ENCODE measurements around the gene PSME1. TPM values are rescaled to one million over a fixed set of nuclear protein-coding genes. Genes with fewer than 3 reads are reported as not detected.

PSME1 gene
- polyA plus RNA-seq, 1 donor (not counting 4 experiments of a cell fraction or from before 2014, with no cell fraction given): 75.1 TPM

GRCh38 chr14:24127673-24128072 is 8.3 kb upstream of the PSME1 start:
- Histone ChIP-seq H3K4me3 (ENCODE audit: control insufficient read depth in 2 of 3, extremely low read depth in 1 of 3, insufficient read depth in 2 of 3, low read depth in 1 of 3, low read length in 3 of 3) (no peak overlapping the region), H3K27me3 (ENCODE audit: control insufficient read depth, extremely low read depth, insufficient read depth, low read length) (no peaks in the 10 kb centered on the region), H3K79me2 (ENCODE audit: control insufficient read depth, insufficient read depth, low read length) (no peaks in the 10 kb centered on the region), H4K20me1 (ENCODE audit: control insufficient read depth, extremely low read depth, insufficient read depth, low read length) (no peaks in the 10 kb centered on the region), H3K9me1 (ENCODE audit: control insufficient read depth, extremely low read depth, insufficient read depth, low read length) (no peaks in the 10 kb centered on the region), H3K4me2 (ENCODE audit: control insufficient read depth, extremely low read depth, insufficient read depth, low read depth, low read length) (no peak overlapping the region), H3K36me3 (ENCODE audit: control insufficient read depth in 2 of 2, extremely low read depth in 1 of 2, insufficient read depth in 2 of 2, low read length in 2 of 2) (peaks cover 0 to 2% of the 10 kb centered on the region in 2 experiments), H3K9me3 (ENCODE audit: control insufficient read depth, low read depth, low read length) (no peaks in the 10 kb centered on the region), H3K27ac (ENCODE audit: control insufficient read depth, insufficient read depth, low read length) (no peak overlapping the region), H2AFZ (ENCODE audit: control insufficient read depth, low read length) (no peak overlapping the region), H3K4me1 (ENCODE audit: control insufficient read depth, extremely low read depth, insufficient read depth, low read length) (peaks cover 7% of the 10 kb centered on the region), H3K9ac (ENCODE audit: control insufficient read depth, extremely low read depth, insufficient read depth, low read length) (no peak overlapping the region)
- FAIRE-seq (no peak), DNase-seq (ENCODE audit: low read depth, low spot score) (no peak)
- no peak for TF ChIP-seq EZH2 (IDR thresholded peaks at IDR 0.05; ENCODE audit: low read length)
- TF ChIP-seq CTCF (optimal IDR thresholded peaks at IDR 0.05 in 1 of 3, IDR thresholded peaks at IDR 0.05 in 1 of 3, conservative IDR thresholded peaks at IDR 0.05 in 1 of 3; ENCODE audit: extremely low read depth in 1 of 3, insufficient read depth in 2 of 3, low read length in 3 of 3): no peak
- dilution Hi-C loops (cut with MboI; ENCODE audit: extremely low pct_ligation_motif_present, low sequenced_read_pairs): no loop called here

GRCh38 chr14:24129410-24129998 is 6.5 kb upstream of the PSME1 start:
- Histone ChIP-seq H3K36me3 (ENCODE audit: control insufficient read depth in 2 of 2, extremely low read depth in 1 of 2, insufficient read depth in 2 of 2, low read length in 2 of 2) (no peaks in the 10 kb centered on the region), H3K9me1 (ENCODE audit: control insufficient read depth, extremely low read depth, insufficient read depth, low read length) (no peaks in the 10 kb centered on the region), H3K4me2 (ENCODE audit: control insufficient read depth, extremely low read depth, insufficient read depth, low read depth, low read length) (no peak overlapping the region), H4K20me1 (ENCODE audit: control insufficient read depth, extremely low read depth, insufficient read depth, low read length) (no peaks in the 10 kb centered on the region), H3K79me2 (ENCODE audit: control insufficient read depth, insufficient read depth, low read length) (no peaks in the 10 kb centered on the region), H3K4me1 (ENCODE audit: control insufficient read depth, extremely low read depth, insufficient read depth, low read length) (peaks cover 8% of the 10 kb centered on the region), H3K27ac (ENCODE audit: control insufficient read depth, insufficient read depth, low read length) (no peak overlapping the region), H2AFZ (ENCODE audit: control insufficient read depth, low read length) (no peak overlapping the region), H3K4me3 (ENCODE audit: control insufficient read depth in 2 of 3, extremely low read depth in 1 of 3, insufficient read depth in 2 of 3, low read depth in 1 of 3, low read length in 3 of 3) (no peak overlapping the region), H3K9me3 (ENCODE audit: control insufficient read depth, low read depth, low read length) (no peaks in the 10 kb centered on the region), H3K9ac (ENCODE audit: control insufficient read depth, extremely low read depth, insufficient read depth, low read length) (no peak overlapping the region), H3K27me3 (ENCODE audit: control insufficient read depth, extremely low read depth, insufficient read depth, low read length) (no peaks in the 10 kb centered on the region)
- DNase-seq (ENCODE audit: low read depth, low spot score) (no peak), FAIRE-seq (no peak)
- TF ChIP-seq EZH2 (IDR thresholded peaks at IDR 0.05; ENCODE audit: low read length): no peak
- TF ChIP-seq CTCF (optimal IDR thresholded peaks at IDR 0.05 in 1 of 3, IDR thresholded peaks at IDR 0.05 in 1 of 3, conservative IDR thresholded peaks at IDR 0.05 in 1 of 3; ENCODE audit: extremely low read depth in 1 of 3, insufficient read depth in 2 of 3, low read length in 3 of 3): no peak
- dilution Hi-C loops (cut with MboI; ENCODE audit: extremely low pct_ligation_motif_present, low sequenced_read_pairs): no loop called here

Measured in keratinocyte (primary cell).